ENCODE data around the gene UBLCP1.

- no peak for TF ChIP-seq EZH2phosphoT487 (IDR thresholded peaks at IDR 0.05; ENCODE audit: low read depth, severe bottlenecking, unreplicated experiment)
- TF ChIP-seq CTCF (IDR thresholded peaks at IDR 0.05; ENCODE audit: poor library complexity): no peak
- TF ChIP-seq EZH2 (IDR thresholded peaks at IDR 0.05; ENCODE audit: borderline replicate concordance): no peak
Measured at GRCh38 chr5:159269723-159270122, 6.6 kb downstream of the UBLCP1 start.

All from hepatocyte (in vitro differentiated cells).